ENCODE data around the gene GFY. TPM values are rescaled to one million over a fixed set of nuclear protein-coding genes. Genes with fewer than 3 reads are reported as not detected.

Gene GFY
- total and polyA plus RNA-seq, 9 of the 15 experiments (the other 6 are each of a cell fraction or from before 2014, with no cell fraction given): 0.06 to 0.40 (median 0.19) TPM; not detected in 3

GRCh38 chr19:49431330-49431749 lies 6.2 kb downstream of the GFY start (continued):
- TF ChIP-seq MLLT1 (IDR thresholded peaks at IDR 0.05): peak in 1 of 2 experiments; percentile 50; a peak in 1 of 4 replicates
- no peak for TF ChIP-seq ARHGAP35 (IDR thresholded peaks at IDR 0.05; ENCODE audit: partially characterized antibody)
- TF ChIP-seq MCM2 (IDR thresholded peaks at IDR 0.05; ENCODE audit: low read depth): no peak
- TF ChIP-seq ZNF12 (CRISPR knock-in tag; IDR thresholded peaks at IDR 0.05): no peak
- TF ChIP-seq HDAC1 (IDR thresholded peaks at IDR 0.05): peak in 1 of 2 experiments; percentile 42; a peak in 1 of 4 replicates
- TF ChIP-seq CC2D1A (IDR thresholded peaks at IDR 0.05): no peak
- TF ChIP-seq CREB1 (IDR thresholded peaks at IDR 0.05): no peak
- 0 out of 2 replicates have a peak, but pooled peaks have one; percentile 6 for TF ChIP-seq CREB1 (CRISPR knock-in tag; IDR thresholded peaks at IDR 0.05)
- peak in 1 of 2 experiments; percentile 51 for TF ChIP-seq E2F6 (IDR thresholded peaks at IDR 0.05; ENCODE audit: borderline replicate concordance in 1 of 2, extremely low read depth in 1 of 2, insufficient read depth in 1 of 2, insufficient read length in 1 of 2, low read depth in 1 of 2, low read length in 1 of 2, poor library complexity in 1 of 2, severe bottlenecking in 1 of 2)
- TF ChIP-seq PRDM10 (IDR thresholded peaks at IDR 0.05; ENCODE audit: partially characterized antibody): peak; percentile 86
- no peak for TF ChIP-seq NR3C1 (CRISPR knock-in tag; IDR thresholded peaks at IDR 0.05)
- peak in 1 of 2 experiments; percentile 5; a peak in 1 of 4 replicates for TF ChIP-seq KDM1A (IDR thresholded peaks at IDR 0.05)
- no peak for TF ChIP-seq ATF2 (CRISPR knock-in tag; IDR thresholded peaks at IDR 0.05)
- TF ChIP-seq KDM5B (IDR thresholded peaks at IDR 0.05; ENCODE audit: insufficient replicate concordance, low read depth, low read length): peak; percentile 1
- TF ChIP-seq HMGXB4 (CRISPR knock-in tag; IDR thresholded peaks at IDR 0.05): 0 out of 2 replicates have a peak, but pooled peaks have one; percentile 53
- TF ChIP-seq TBP (optimal IDR thresholded peaks at IDR 0.05; ENCODE audit: low read depth, low read length): peak; percentile 64
